Measurements from ENCODE around the gene VMP1.
"Not testable (repeated sequence)": the region's sequence is repeated elsewhere in the genome, so short reads cannot be mapped to it uniquely, and the experiment has no call there.

Gene VMP1

GRCh38 chr17:59814685-59815084, 107.2 kb downstream of the VMP1 start:
- no peak for DNase-seq

DNA sequence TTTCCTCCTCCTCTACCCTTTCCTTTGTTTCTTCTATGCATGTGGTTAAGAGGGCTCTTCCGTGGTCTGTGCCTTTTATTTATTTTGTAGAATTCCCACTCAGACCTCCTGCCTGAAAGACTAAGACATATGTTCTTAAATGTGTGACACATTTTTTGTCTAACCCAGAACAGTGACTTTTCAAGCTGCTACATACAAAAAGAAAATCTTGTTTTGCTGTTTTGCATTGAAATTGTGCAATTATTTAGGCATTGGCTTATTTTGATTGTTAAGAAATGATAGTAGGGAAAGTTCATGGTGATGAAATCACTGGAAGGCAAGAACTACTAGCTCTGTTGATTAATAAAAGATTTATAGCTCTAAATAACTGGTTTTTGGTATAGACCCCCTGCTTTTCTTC, 108.5 kb downstream of the VMP1 start:
- DNase-seq, result no peak

DNA sequence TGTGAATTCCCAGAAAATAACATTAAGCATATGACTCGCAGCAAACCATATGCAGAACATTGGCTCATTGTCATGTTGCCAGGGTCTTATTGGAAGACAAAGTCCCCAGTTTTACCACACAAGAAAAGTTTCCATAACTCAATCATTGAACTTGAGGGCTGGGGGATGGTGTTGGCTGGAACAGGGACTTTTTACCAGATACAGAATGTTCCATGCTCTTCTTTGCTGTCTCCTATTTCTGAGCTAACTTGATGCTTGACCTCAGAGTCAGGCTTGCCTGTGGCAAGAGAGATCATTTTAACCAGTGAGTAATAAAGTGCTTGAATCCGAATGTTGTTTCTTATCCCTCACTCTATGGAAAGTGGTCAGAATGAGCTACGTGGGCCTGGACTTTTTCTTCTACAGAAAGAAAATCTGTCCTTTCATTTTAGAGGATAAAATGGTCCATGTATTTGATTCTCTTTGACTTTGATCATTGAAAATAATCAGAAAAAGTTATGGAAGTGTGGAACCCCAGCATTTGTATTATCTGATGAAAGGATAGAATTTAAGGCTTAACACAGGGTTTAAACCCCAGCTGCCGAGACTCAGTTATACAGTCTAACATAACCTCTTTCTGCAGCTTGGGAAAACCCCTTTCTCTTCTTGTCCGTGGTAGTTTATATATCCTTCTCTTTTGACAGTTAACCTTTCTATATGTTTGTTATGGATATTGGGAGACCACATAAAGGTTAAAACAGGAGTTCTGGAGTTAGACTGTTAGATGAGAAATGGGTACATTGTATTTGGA, 118.3 kb downstream of the VMP1 start:
- DNase-seq, result no peak

DNA sequence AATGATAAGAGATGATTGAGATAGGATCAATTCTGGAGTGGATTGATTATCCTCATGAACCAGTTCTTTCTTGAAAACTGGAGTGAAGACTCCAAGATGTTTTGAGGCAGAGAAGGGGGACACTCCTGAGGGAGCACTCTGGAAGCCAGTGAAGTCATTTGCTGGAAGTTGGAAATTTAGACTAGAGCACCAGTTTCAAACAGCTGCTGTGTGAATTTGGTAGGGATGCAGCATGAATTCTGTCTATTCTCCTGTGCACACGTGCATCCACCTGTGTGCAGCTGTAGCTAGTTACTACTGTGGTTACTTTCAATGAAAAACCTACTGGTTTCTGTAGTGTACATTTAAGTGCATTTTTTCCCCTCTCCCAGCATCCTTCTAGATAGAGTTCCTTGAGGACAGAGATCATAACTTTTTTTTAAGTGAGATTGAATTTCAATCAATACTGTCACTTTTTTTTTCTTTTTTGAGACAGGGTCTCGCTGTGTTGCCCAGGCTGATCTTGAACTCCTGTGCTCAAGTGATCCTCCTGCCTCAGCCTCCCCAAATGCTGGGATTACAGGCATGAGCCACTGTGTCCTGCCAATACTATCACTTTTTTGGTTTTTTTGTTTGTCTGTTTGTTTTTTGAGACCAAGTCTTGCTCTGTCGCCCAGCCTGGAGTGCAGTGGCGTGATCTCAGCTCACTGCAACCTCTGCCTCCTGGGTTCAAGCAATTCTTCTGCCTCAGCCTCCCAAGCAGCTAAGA, 119.4 kb downstream of the VMP1 start:
- DNase-seq, result no peak

DNA sequence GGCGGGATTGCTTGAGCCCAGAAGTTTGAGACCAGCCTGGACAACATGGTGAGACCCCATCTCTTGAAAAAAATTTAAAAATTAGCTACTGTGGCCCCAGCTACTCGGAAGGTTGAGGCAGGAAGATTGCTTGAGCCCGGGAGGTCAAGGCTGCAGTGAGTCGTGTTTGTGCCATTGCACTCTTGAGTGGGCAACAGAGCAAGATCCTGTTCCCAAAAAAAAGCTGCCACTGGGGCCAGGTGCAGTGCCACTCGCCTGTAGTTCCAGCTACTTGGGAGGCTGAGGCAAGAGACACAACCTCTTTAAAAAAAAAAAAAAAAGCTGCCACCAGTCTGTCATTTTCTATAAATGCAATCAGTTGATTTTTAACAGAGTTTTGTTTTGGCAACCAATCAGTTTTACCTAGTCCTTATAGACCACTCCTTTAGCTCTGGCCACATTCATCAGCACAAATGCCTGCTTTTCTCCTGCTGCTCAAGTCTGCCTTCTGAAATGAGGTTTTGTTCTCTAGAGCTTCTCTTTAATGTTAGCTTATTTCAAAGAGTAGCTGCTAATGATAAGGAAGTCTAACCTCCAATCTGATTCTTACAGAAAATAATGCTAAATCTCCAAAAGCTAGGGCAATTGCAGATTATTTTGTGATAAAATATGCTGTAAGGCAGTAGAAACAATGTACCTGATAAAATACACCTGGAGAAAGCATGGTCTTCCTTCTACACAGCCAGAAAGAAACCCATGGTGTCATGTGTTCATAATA, 120.4 kb downstream of the VMP1 start:
- no peak for DNase-seq

- no peak for DNase-seq
These were observed 121.0 kb downstream of the VMP1 start for GRCh38 chr17:59828478-59828760.

- not testable (repeated sequence) for DNase-seq
These were observed 121.4 kb downstream of the VMP1 start for GRCh38 chr17:59828819-59829216.

- DNase-seq, result peak; percentile 19
These were observed 122.0 kb downstream of the VMP1 start for GRCh38 chr17:59829217-59830006.

DNA sequence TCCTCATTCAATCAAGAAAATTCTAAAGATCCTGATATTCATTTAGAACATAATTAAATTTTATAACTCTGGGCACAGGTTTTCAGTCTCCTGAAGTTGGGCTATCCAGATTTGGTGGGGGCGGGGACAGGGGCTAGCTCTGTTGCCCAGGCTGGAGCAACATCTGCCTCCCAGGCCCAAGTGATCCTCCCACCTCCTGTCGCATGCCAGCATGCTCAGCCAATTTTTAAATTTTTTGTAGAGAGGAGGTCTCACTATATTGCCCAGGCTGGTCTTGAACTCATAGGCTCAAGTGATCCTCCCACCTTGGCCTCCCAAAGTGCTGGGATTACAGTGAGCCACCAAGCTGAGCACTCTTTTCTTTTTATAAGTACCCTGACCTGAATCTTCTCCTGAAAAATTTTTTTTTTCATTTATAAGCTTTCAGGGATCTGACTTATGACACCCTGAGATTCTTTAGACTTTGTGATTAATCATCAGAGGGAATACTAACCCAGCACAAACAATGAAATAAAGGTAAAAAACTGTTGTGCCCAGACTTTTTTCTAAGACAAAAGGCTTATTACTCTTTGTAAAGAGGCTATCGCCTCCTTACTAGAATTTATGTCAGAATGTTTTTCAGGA, 122.7 kb downstream of the VMP1 start:
- no peak for DNase-seq

- DNase-seq, result no peak
These were observed 123.5 kb downstream of the VMP1 start for GRCh38 chr17:59830846-59831486.

DNA sequence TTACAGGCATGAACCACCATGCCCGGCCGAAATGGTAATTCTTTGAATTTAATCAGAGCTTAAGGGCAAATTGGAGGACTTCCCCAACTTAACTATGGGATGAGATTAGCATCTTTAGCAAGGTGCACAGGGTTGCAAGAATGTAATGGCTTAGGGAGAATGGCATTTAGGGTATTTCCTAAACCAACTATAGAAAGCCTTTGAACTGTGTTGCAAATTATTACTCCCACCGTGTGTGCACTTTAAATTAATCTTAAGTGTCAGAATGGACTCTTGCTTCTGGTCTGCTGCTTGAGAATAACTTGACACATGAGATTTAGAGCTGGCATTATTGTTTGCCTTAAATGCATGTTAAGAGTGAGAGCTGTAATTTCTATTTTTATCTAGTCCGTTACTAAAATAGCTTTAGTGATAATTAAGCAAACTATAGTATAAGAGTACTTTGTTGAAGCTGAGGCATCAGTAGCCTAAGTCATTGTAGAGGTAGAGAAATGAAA, 125.5 kb downstream of the VMP1 start:
- DNase-seq, result no peak

- DNase-seq, result no peak
These were observed 130.0 kb downstream of the VMP1 start for GRCh38 chr17:59837308-59838051.

- no peak for DNase-seq
These were observed 130.8 kb downstream of the VMP1 start for GRCh38 chr17:59838052-59838916.

- DNase-seq, result no peak
These were observed 132.3 kb downstream of the VMP1 start for GRCh38 chr17:59839651-59840328.

GRCh38 chr17:59840329-59841090, 133.1 kb downstream of the VMP1 start:
- no peak for DNase-seq

DNA sequence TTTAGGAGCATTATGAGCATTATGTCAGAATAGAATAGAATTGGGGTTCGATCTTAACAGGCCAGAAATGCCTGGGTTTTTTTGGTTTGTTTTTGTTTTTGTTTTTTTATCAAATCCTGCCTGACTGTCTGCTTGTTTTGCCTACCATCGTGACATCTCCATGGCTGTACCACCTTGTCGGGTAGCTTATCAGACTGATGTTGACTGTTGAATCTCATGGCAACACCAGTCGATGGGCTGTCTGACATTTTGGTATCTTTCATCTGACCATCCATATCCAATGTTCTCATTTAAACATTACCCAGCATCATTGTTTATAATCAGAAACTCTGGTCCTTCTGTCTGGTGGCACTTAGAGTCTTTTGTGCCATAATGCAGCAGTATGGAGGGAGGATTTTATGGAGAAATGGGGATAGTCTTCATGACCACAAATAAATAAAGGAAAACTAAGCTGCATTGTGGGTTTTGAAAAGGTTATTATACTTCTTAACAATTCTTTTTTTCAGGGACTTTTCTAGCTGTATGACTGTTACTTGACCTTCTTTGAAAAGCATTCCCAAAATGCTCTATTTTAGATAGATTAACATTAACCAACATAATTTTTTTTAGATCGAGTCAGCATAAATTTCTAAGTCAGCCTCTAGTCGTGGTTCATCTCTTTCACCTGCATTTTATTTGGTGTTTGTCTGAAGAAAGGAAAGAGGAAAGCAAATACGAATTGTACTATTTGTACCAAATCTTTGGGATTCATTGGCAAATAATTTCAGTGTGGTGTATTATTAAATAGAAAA, 133.8 kb downstream of the VMP1 start:
- DNase-seq, result not testable (repeated sequence)

DNA sequence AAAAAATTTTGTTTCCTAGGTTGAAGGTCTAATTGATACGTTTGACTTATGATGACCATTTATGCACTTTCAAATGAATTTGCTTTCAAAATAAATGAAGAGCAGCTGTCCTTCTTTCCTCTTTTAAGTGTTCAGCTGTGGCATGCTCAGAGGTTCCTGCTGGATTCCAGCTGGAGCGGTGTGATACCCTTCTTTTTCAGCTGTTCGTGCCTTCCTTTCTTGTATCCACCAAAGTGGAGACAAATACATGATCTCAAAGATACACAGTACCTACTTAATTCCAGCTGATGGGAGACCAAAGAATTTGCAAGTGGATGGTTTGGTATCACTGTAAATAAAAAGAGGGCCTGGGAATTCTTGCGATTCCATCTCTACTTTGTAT, 134.4 kb downstream of the VMP1 start:
- not testable (repeated sequence) for DNase-seq

Data from NCI-H1694 (cell line).